DMS53 treated with DMSO at 0.1 percent for 48 hours (cell line): ENCODE measurements around the gene NCEH1.
"Not testable (repeated sequence)": the region's sequence is repeated elsewhere in the genome, so short reads cannot be mapped to it uniquely, and the experiment has no call there.

Experiments used
- DNase-seq: peaks from one replicate; lab custom pipeline; 2025; ENCODE audit not compliant: unreplicated experiment; lab: John Stamatoyannopoulos, UW

The NCEH1 gene

DNA sequence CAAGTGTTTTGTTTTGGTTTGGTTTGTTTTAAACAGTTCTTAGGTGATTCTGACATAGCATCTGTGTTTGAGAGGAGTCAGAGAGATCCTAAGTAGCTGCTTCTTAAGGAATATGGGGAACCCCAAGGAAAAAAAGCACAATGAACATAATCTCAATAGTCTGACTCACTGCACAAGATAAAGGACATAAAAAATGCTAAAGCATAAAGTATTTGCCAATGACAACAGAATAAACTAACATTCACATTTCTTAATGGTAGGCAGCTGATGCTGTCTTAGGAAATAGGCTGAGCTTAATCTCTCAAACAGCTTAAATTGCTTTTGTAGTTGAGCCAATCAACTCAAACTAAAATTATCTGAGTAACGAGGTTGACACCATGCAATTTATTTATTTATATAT, 2.9 kb downstream of the NCEH1 start:
- DNase-seq, result no peak

- no peak for DNase-seq
Measured at GRCh38 chr3:172707030-172707429, 3.8 kb downstream of the NCEH1 start.

DNA sequence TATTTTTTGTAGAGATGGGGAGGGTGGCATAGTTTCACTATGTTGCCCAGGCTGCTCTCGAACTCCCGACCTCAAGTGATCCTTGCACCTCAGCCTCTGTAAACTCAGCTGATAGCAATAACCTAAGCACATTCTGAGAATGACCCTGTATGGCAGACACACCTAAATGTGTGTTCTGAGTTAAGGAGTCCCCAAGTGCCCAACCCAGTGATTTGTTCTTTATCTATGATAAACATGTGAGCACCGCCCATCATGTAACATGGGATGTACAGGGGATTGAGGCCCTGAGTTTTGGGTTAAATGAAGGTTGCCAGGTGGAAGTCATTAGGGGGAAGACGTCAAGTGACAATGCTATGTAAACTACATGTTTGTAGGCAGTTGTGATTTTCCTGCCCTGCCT, 5.7 kb downstream of the NCEH1 start:
- no peak for DNase-seq

DNA sequence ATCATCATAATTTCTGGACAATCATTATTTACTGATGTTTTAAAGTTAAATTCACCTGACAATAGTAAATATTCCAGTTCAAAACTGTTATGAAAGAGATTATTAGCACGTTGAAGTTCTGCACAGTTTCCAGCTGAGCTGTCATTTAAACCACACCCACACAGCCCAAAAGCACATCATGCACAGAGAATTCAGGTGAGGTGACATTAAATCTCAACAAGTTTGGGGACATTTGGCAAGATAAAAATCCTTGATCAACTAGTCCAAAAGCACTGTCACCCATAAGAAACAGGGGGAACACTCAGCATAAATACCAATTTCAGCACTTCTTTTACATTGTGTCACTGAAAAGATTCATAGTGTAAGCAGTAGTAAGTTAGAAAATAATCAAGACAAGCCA, 6.9 kb downstream of the NCEH1 start:
- DNase-seq, result no peak

DNA sequence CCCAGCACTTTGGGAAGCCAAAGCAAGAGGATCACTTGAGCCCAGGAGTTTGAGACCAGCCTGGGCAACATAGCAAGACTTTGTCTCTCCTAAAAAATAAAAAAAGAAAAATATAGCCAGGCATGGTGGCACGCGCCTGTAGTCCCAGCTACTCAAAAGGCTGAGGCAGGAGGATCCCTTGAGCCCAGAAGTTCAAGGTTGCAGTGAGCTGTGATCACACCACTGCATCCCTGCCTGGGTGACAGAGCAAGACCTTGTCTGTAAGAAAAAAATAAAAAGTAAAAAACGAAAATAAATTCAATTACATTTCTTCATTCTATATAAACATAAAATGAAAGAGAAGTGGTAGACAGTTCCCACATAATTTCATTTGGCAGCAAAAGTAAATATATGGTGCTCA, 8.1 kb downstream of the NCEH1 start:
- not testable (repeated sequence) for DNase-seq

DNA sequence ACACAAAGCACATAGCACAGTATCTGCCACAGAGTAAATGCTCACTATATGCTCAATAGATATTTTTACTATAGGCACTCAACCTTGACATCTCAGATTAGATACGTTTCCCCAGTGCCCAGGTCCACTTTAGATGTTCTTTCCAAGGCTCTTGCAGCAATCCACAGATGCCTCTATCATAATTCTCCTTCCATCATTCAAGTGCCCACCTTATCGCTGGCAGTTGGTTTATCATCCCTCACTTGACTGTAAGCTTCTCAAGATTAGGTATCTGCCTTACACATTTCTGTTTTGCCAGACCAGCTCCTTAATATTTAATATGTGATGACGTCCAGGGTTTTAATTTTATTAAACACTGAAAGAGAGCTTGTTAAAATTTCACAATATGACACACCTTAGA, 8.6 kb downstream of the NCEH1 start:
- DNase-seq, result no peak

- no peak for DNase-seq
Measured at GRCh38 chr3:172701751-172702150, 9.1 kb downstream of the NCEH1 start.

DNA sequence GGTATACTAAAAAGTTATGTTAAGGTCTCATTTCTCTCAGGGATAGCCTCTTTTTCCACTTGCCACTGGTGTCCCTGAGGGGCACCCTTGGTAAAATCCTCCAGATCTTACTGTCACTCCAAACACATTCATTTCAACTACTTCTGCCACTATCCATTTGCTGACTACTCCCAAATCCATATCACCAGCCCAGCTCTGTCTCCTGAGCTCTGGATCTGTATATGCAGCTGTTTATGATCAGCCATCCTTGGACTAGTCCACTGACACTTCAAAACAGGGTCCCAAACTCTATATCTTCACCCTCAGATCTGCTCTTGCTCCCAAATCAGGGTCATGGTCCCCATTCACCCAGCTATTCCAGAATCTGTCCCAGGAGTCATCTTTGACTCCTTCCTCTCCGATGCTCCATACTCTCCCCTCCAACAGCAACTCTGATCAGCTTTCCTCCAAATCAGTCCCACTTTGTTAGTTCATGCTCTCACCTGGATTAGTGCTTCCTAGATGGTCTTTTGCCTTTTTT, 9.9 kb downstream of the NCEH1 start:
- no peak for DNase-seq

DNA sequence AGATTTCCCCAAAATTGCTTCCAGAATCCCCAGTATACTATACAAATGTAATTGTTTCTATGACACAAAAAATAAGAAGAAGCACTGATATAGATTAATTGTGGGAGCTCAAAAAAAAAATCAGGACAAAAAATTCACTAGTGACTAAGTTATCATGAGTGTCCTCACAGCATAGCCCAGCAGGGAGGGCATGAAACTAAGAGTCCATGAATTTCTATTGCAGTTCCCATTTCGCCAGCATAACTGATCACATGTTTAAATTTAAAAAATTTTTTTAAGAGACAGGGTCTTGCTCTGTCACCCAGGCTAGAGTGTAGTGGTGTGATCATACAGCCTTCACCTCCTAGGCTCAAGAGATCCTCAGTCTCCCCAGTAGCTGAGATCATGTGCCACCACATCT, 10.6 kb downstream of the NCEH1 start:
- no peak for DNase-seq

- no peak for DNase-seq
Measured at GRCh38 chr3:172699031-172699430, 11.8 kb downstream of the NCEH1 start.

- DNase-seq, result no peak
Measured at GRCh38 chr3:172698631-172699030, 12.2 kb downstream of the NCEH1 start.

- DNase-seq, result no peak
Measured at GRCh38 chr3:172697558-172697957, 13.3 kb downstream of the NCEH1 start.

GRCh38 chr3:172696357-172696756, 14.5 kb downstream of the NCEH1 start:
- no peak for DNase-seq

DNA sequence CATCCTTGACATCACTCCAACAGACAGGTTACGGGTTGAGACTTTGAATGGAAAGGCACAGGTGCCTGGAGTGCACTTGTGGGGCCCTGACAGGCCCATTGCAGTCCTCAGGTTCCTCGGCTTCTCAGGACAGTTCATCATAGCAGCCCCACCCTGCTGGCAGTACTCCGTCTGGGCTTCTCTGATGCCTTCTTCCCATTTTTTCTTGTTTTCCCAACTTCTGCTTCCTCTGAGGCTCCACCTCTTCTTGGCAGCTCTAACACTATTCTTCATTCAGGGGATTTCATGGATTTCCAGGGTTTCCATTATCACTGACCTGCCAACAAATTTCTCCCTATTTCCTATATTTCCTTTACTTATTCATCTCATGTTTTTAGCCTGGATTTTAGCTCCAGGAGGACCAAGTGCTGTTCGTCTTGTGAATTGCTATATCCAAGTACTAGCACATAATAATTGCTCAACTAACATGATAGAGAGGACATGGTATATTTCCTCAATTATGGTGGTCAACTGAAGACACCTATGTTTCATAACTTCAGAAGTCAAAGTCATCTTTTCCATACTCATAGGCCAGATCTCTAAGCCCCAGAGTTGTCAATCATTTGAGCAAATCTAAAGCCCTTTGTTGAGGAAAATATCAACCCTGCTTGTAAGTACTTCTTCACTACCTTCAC, 16.2 kb downstream of the NCEH1 start:
- no peak for DNase-seq

DNA sequence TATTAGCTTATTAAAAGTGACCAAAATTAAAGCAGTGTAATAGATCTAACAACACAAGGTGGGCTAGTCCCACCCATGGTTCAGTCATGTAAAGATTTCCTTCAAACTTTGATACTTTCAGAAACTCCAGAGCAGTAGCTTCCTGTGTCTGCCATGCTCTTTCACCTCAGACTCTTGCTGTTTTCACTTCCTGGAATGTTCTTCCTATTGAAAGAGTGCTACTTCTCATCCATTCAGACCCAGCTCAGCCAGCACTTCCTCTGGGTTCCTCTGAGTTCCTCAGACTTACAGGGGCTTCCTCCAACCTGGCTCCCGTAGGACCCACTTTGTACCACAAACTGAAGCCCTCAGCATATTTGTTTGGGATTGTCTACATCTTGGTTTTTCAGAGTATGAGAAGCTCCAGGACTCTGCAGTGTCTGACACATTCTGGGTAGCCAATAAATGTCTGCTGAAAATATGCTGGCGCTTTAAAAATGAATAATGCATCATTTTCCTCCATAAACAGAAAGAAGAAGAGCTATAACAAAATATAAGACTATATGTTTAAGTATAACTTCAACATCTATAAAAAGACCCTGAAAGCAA, 18.0 kb downstream of the NCEH1 start:
- DNase-seq, result no peak

DNA sequence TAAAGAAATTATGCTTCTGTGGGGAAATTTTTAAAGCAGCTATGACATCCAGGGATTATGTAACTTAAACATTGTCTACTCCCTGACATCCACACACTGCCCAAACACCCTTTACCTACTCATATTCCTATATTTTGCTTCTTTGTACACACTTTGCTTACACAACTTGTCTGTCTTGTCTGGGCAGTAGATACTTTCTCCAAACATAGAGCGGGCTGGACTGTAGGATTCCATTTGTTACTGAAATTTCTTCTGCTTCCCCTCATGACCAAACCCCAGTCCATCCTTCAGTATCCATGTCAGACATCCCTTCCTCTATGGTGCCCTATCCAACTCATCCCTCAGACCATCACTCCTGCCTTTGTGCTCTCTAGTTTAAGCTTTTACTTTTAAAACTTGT, 19.9 kb downstream of the NCEH1 start:
- no peak for DNase-seq

DNA sequence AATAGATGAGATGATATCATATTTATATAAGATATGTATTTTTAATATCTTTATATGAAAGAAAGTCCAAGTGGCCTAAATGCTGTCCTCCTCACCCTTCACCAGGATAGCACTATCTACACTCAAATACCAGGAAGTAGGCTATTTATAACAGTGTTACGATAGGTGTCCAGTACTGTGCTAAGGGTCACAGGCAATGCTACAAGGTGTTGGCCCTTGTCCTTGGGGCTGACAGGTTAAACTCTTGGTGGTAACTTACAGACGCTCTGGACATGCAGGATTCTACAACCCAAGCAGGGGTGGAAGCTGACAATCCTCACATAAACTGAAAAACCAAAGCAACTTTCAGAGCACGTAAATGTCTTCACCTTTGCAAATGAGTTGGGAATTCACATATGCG, 22.3 kb downstream of the NCEH1 start:
- DNase-seq, result no peak

- no peak for DNase-seq
Measured at GRCh38 chr3:172687501-172687900, 23.4 kb downstream of the NCEH1 start.

GRCh38 chr3:172685331-172686214, 25.3 kb downstream of the NCEH1 start:
- no peak for DNase-seq

DNA sequence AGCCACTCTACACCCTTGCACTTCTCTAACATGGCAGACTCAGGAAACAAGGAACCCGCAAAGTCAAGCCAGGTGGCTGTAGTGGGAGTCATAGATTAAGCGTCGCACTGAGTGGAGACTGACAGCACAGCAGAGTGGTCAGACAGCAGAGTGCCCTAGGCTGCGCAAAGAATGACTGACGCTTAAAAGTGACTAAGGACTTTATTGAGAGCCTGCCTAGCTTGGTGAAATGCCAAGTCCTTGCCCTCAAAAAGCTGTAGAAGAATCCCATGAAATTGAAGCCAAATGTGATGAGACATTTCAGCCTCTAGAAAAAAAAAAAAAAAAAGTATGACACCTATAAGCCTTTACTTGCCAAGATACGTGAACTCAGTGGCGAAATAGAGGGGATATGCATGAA, 30.2 kb downstream of the NCEH1 start:
- DNase-seq, result no peak

DNA sequence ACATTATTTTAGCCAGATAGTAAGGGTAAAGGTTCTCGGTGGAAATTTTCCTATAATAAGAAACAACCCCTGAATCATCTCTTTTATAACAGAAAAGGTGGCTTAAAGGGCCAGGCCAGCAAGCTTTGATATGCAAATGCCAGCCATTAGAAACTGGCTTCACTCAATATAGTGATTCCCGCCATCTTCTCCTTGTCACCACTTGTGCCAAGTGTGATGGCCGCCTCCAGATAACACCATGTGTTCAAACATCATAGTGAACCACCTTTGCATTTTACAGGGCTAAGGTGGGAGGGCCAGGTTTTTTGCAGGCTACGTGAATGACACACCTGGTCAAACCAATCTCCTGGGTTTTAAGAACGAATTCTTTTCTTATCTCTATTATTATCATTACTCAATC, 31.3 kb downstream of the NCEH1 start:
- DNase-seq, result no peak

DNA sequence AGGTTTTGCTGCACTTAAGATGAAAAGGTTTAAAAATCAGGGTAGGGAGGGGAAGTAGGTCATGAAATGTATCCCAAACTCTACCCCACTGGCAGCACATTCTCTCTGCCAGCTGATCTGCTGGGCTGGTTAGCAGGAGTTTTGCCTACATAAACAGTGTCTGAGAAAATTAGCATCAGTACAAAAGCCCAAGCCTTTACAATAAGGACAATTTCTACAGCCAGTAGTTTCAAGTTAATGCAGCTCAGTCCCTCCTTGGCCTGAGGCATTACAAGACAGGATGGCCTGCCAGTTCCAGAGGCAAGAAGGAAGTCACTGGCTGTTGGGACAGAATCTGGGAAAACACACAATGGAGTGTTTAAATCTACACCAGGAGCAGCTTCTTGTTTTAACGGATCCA, 32.8 kb downstream of the NCEH1 start:
- no peak for DNase-seq
